ENCODE data around the gene TGFA. TPM values are rescaled to one million over a fixed set of nuclear protein-coding genes. Genes with fewer than 3 reads are reported as not detected.

TGFA gene
- total and polyA plus RNA-seq, 11 donors = 0.50 to 4.9 (median 1.0) TPM

- Histone ChIP-seq H3K4me1 (peaks cover 0 to 9% (median 0%) of the 10 kb centered on the region in 12 donors), H3K27me3 (peaks cover 0 to 2% (median 0%) of the 10 kb centered on the region in 9 donors), H3K4me3 (no peak overlapping the region), H3K27ac (no peak overlapping the region), H3K36me3 (no peaks in the 10 kb centered on the region), H3K9me3 (no peaks in the 10 kb centered on the region)
- WGBS, 4 donors = 62 to 72% (median 67%) methylated on average over 4 of the region's 4 CpGs
- no peak for TF ChIP-seq POLR2A (IDR thresholded peaks at IDR 0.05)
- TF ChIP-seq CTCF (IDR thresholded peaks at IDR 0.05) = no peak
- intact Hi-C loops (cut with DNase I) = no loop called here
- ATAC-seq (no peak), DNase-seq (no peak)
Observed at GRCh38 chr2:70463997-70464396, 89.6 kb downstream of the TGFA start.

GRCh38 chr2:70463581-70463980, 90.0 kb downstream of the TGFA start:
- Histone ChIP-seq H3K4me1 (peaks cover 0 to 5% (median 0%) of the 10 kb centered on the region in 12 donors), H3K36me3 (no peaks in the 10 kb centered on the region), H3K4me3 (no peak overlapping the region), H3K9me3 (no peaks in the 10 kb centered on the region), H3K27me3 (peaks cover 0 to 3% (median 0%) of the 10 kb centered on the region in 9 donors), H3K27ac (no peak overlapping the region)
- DNase-seq (no peak), ATAC-seq (no peak)
- no peak for TF ChIP-seq CTCF (IDR thresholded peaks at IDR 0.05)
- no peak for TF ChIP-seq POLR2A (IDR thresholded peaks at IDR 0.05)
- 75 to 89% (median 82%) methylated on average over 3 of the region's 3 CpGs for WGBS, 4 donors
- intact Hi-C loops (cut with DNase I) = no loop called here

- intact Hi-C loops (cut with DNase I) = no loop called here
- no peak overlapping the region for H3K4me3 ChIP-seq
- whole genome bisulfite sequencing, 4 donors = 77 to 83% (median 81%) methylated on average over 14 of the region's 14 CpGs
- H3K4me1 ChIP-seq = no peaks in the 10 kb centered on the region
- peaks cover 0 to 3% (median 0%) of the 10 kb centered on the region in 9 donors for H3K27me3 ChIP-seq
- no peak for TF ChIP-seq CTCF (IDR thresholded peaks at IDR 0.05)
- no peak for DNase-seq
- H3K9me3 ChIP-seq = no peaks in the 10 kb centered on the region
- ATAC-seq = no peak
- no peak overlapping the region for H3K27ac ChIP-seq
- H3K36me3 ChIP-seq = no peaks in the 10 kb centered on the region
Observed at GRCh38 chr2:70461981-70462876, 91.4 kb downstream of the TGFA start.

GRCh38 chr2:70461414-70461813, 92.2 kb downstream of the TGFA start:
- no peak overlapping the region for H3K27ac ChIP-seq
- DNase-seq (no peak), ATAC-seq (no peak)
- no peaks in the 10 kb centered on the region for H3K9me3 ChIP-seq
- no peaks in the 10 kb centered on the region for H3K4me1 ChIP-seq
- TF ChIP-seq CTCF (IDR thresholded peaks at IDR 0.05) (no peak), POLR2A (IDR thresholded peaks at IDR 0.05) (no peak)
- WGBS, 4 donors = 56 to 64% (median 58%) methylated on average over 4 of the region's 4 CpGs
- H3K27me3 ChIP-seq = peaks cover 0 to 3% (median 0%) of the 10 kb centered on the region in 9 donors
- intact Hi-C loops (cut with DNase I) = no loop called here
- no peaks in the 10 kb centered on the region for H3K36me3 ChIP-seq
- H3K4me3 ChIP-seq = no peak overlapping the region

Measured in heart left ventricle (tissue), 16 donors.